Cardiac fibroblast (primary cell): ENCODE results near the gene DOC2A.
"Not testable (repeated sequence)": the region's sequence is repeated elsewhere in the genome, so short reads cannot be mapped to it uniquely, and the experiment has no call there.

ENCODE experiments used
- DNase-seq, 2 donors: peaks; one replicate each; pipeline versions ENCODE4 v3.0.0 to v3.0.0-alpha.2; 2010; ENCODE audit warnings: low read depth in 2 of 2
- H3K4me3 ChIP-seq, 2 donors: replicated peaks in 1 of 2; 1 replicate in 1 of 2; 2 replicates in 1 of 2; pipeline ENCODE4 v1.5.1; 2011; ENCODE audit warnings: low read depth in 2 of 2, low read length in 2 of 2, mild to moderate bottlenecking in 2 of 2, moderate library complexity in 1 of 2
- CTCF ChIP-seq: IDR thresholded peaks from one replicate; pipeline ENCODE4 v1.5.1; 2011; ENCODE audit warnings: low read depth, mild to moderate bottlenecking, low read length, inconsistent platforms

Gene DOC2A

GRCh38 chr16:29962344-29962994 lies 48.4 kb downstream of the DOC2A start:
- peak overlapping the region; percentile 73 to 82 for H3K4me3 ChIP-seq
- TF ChIP-seq CTCF: no peak
- DNase-seq: peak; percentile 40 to 64

- peak; percentile 84 to 91 for DNase-seq
- TF ChIP-seq CTCF: peak; percentile 30
- H3K4me3 ChIP-seq: peak within 1 kb of the TSS; percentile 73 to 82
These were observed 49.1 kb downstream of the DOC2A start, which contains the start of gene TMEM219 for GRCh38 chr16:29961479-29962343. TMEM219 (plus strand) TSS chr16:29962079; CDS start chr16:29963144, 1,065 bp downstream.

GRCh38 chr16:29961127-29961478 lies 49.7 kb downstream of the DOC2A start:
- no peak for DNase-seq
- peak overlapping the region; percentile 63 to 73 for H3K4me3 ChIP-seq
- TF ChIP-seq CTCF: no peak

- DNase-seq, H3K4me3 ChIP-seq: not testable (repeated sequence)
These were observed 51.0 kb downstream of the DOC2A start for GRCh38 chr16:29959821-29960220.

- H3K4me3 ChIP-seq: no peak overlapping the region
- TF ChIP-seq CTCF: no peak
- DNase-seq: no peak
These were observed 51.5 kb downstream of the DOC2A start for GRCh38 chr16:29959293-29959692.

DNA sequence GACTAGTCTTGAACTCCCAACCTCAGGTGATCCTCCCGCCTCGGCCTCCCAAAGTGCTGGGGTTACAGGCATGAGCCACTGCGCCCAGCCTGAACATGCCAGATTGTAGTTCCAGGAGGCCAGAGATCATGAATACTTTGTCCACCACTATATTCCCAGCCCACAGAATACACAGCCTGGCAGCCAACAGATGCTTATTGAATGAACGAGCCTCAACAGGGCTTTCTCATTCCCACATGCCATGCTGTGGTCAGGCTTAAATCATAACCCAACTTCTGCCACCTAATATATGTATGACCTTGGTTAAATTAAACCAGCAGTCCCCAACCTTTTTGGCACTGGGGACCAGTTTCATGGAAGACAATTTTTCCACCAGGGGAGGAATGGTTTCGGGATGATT lies 52.1 kb downstream of the DOC2A start:
- H3K4me3 ChIP-seq: no peak overlapping the region
- TF ChIP-seq CTCF: no peak
- no peak for DNase-seq
